A673 (cell line): Measurements from ENCODE around the gene MTG2. TPM values are rescaled to one million over a fixed set of nuclear protein-coding genes. Genes with fewer than 3 reads are reported as not detected.

ENCODE experiments used
- BruUV-seq: library from RNA; stranded (reverse); fragments of 400-500 nt; replicated peaks from 2 replicates; lab custom pipeline; 2021; lab: Mats Ljungman, UMichigan
- CTCF ChIA-PET: fragments of 300-600 bp; sonication (Branson Sonifier 250); formaldehyde crosslinking; loops from one replicate; lab custom pipeline; 2022; ENCODE audit warnings: antibody characterized with exemption; lab: Charles Lee
- POLR2A ChIA-PET: fragments of 300-600 bp; sonication (Branson Sonifier 250); formaldehyde crosslinking; loops from one replicate; lab custom pipeline; 2022; ENCODE audit warnings: antibody characterized with exemption; ENCODE audit not compliant: low non-redundant PET; lab: Charles Lee
- DNase-seq: peaks from one replicate; pipeline ENCODE4 v3.0.0-alpha.2; 2015; ENCODE audit warnings: low spot score
- H3K27ac ChIP-seq: fragments of 200-600 bp; sonication (generic); 2 replicates; pipeline ENCODE4 v1.5.1; 2016; ENCODE audit warnings: mixed run types, low read depth, mild to moderate bottlenecking, mixed read lengths, antibody characterized with exemption, low read length; ENCODE audit not compliant: poor library complexity, severe bottlenecking
- H3K27me3 ChIP-seq: fragments of 200-600 bp; sonication (generic); replicated peaks from 2 replicates; pipeline ENCODE4 v1.6.1; 2017; ENCODE audit warnings: mixed run types, low read depth, mild to moderate bottlenecking, mixed read lengths, antibody characterized with exemption, low read length; ENCODE audit not compliant: insufficient read depth, poor library complexity
- H3K36me3 ChIP-seq: fragments of 200-600 bp; sonication (generic); 2 replicates; pipeline ENCODE4 v1.6.1; 2016; ENCODE audit warnings: mixed run types, mild to moderate bottlenecking, mixed read lengths, antibody characterized with exemption, low read length; ENCODE audit not compliant: insufficient read depth, poor library complexity, severe bottlenecking
- H3K4me1 ChIP-seq: fragments of 200-600 bp; sonication (generic); 2 replicates; pipeline ENCODE4 v1.6.1; 2017; ENCODE audit warnings: mixed run types, mild to moderate bottlenecking, mixed read lengths, antibody characterized with exemption, low read length; ENCODE audit not compliant: insufficient read depth, poor library complexity, severe bottlenecking
- H3K4me3 ChIP-seq: fragments of 200-600 bp; sonication (generic); 2 replicates; pipeline ENCODE4 v1.5.1; 2016; ENCODE audit warnings: low read depth, mixed run types, mild to moderate bottlenecking, mixed read lengths, low read length; ENCODE audit not compliant: poor library complexity, severe bottlenecking
- H3K9me3 ChIP-seq: fragments of 200-600 bp; sonication (generic); 2 replicates; pipeline ENCODE4 v1.6.1; 2016; ENCODE audit warnings: mixed run types, low read depth, mild to moderate bottlenecking, mixed read lengths, antibody characterized with exemption, low read length; ENCODE audit not compliant: poor library complexity, severe bottlenecking
- EZH2 ChIP-seq: fragments of 200-600 bp; sonication (generic); IDR thresholded peaks from 2 replicates; pipeline ENCODE4 v1.6.1; 2017; ENCODE audit warnings: borderline replicate concordance, low read depth, mild to moderate bottlenecking, mixed read lengths, antibody characterized with exemption, low read length; ENCODE audit not compliant: poor library complexity, severe bottlenecking
- intact Hi-C: fragments of 100-400 bp; cut with micrococcal nuclease; formaldehyde crosslinking; loops from one replicate; pipeline ENCODE4 v1.10.0; 2022; ENCODE audit not compliant: unreplicated experiment
- total RNA-seq: library from RNA; stranded (reverse); gene quantifications from 2 replicates; pipeline ENCODE4 v1.2.3, GENCODE V29; 2021
- TF ChIP-seq, protein P1 (sequence below): fragments of 300-800, 200-600 bp; sonication (generic); conservative IDR thresholded peaks from 2 replicates; pipeline ENCODE4 v1.5.1; 2017; ENCODE audit warnings: low read depth, mild to moderate bottlenecking, antibody characterized with exemption, low read length, moderate library complexity, mixed read lengths

The MTG2 gene
- total RNA-seq, 1 experiment from 2014 or later = 40.9 TPM

DNA sequence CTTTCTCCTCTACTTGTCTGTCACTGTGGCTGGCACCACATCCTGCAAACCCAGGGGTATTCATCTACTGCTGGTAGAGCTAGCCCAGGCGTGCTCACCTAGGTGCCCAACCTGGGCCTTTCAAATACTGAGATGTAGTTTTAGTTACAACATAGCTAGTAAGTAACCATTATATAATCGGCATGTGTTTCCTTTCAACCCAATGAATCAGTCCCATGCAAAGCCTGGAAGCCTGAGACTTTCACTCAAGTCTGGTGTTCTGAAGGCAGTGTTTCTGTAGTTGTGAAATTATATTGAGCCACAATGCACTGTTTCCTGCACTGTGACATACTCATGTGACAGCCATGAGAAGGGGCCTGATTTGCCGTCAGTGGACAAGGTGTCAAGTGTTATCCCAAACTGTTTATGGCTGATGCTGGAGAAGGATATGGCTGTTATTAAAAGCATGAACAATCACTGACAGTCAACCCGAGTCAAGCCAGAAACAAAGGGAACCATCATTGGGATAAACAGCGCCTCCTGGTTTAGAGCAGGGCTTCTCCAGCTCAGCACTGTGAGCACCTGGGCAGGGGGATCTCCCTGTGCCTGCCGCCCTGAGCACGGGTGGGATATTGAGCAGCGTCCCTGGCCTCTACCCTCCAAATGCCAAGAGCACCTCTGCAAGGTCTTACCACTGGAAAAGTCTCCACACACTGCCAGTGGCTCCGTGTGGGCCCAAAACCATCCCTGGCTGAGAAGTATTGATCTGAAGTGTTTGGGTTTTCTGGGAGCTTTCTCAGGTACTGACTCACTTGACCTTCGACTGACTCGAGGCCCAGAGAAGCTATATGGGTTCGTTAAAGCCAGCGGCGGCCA, 41.2 kb upstream of the MTG2 start:
- intact Hi-C loops = no loop called here
- POLR2A ChIA-PET = interaction anchor here (0.6 kb wide), 1 partner anchor 20 kb away, joined by 3 read pairs; no protein-coding TSS in a partner anchor

DNA sequence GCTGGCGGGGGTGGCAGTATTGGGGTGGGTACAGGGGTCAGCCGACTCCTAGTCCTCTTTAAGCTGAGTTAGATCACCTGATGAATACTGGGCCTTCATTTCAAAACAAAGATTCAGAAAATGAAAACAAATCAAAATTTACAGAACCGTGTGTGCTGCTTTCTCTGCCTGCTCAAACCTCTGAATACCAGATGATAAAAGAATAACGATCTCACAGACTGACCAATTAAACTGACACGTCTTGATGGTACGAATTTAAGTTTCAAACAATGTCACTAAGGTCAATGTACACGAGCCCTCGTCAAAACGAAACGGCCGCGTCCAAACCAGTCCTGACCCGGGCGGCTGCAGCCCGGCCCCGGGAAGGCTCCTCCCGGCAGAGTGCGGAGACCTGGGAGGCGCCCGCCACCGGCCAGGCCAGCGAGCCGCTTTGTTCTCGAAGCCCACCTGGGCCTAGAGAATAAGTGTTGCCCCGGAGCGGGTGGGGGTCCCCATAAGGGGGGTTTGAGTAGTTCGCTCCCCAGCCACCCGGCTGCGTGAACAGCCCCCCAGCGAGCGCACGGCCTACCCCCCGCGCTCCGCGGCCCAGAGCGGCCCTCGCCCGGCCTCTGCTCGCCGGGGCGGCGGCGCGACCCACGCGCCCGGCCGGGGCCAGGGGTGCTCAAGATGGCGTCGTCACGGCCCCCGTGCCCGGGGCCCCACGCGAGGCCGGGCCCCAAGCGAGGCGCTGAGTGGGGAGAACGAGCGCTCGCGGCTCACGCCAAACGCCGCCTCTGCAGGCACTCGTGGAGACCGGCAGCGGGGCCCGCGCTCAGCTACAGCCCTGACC, 40.4 kb upstream of the MTG2 start:
- intact Hi-C loops = no loop called here
- Histone ChIP-seq H3K27ac (peak overlapping the region; percentile 95), H3K4me3 (peak overlapping the region; percentile 91), H3K27me3 (no peaks in the 10 kb centered on the region), H3K36me3 (peaks cover 40% of the 10 kb centered on the region), H3K9me3 (no peaks in the 10 kb centered on the region), H3K4me1 (peaks cover 4% of the 10 kb centered on the region)
- TF ChIP-seq EZH2 = no peak
- TF ChIP-seq, protein P1, sequence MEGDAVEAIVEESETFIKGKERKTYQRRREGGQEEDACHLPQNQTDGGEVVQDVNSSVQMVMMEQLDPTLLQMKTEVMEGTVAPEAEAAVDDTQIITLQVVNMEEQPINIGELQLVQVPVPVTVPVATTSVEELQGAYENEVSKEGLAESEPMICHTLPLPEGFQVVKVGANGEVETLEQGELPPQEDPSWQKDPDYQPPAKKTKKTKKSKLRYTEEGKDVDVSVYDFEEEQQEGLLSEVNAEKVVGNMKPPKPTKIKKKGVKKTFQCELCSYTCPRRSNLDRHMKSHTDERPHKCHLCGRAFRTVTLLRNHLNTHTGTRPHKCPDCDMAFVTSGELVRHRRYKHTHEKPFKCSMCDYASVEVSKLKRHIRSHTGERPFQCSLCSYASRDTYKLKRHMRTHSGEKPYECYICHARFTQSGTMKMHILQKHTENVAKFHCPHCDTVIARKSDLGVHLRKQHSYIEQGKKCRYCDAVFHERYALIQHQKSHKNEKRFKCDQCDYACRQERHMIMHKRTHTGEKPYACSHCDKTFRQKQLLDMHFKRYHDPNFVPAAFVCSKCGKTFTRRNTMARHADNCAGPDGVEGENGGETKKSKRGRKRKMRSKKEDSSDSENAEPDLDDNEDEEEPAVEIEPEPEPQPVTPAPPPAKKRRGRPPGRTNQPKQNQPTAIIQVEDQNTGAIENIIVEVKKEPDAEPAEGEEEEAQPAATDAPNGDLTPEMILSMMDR = no peak
- DNase-seq = peak; percentile 22
- POLR2A ChIA-PET = no interaction called here
- BruUV-seq = no TSS peak
- CTCF ChIA-PET = no interaction called here

More for the DNA sequence above, 41.2 kb upstream of the MTG2 start:
- no TSS peak for BruUV-seq
- CTCF ChIA-PET = interaction anchor here (0.6 kb wide), 1 partner anchor 131 kb away, joined by 3 read pairs; no protein-coding TSS in a partner anchor
- Histone ChIP-seq H3K9me3 (no peaks in the 10 kb centered on the region), H3K27me3 (no peaks in the 10 kb centered on the region), H3K27ac (peak overlapping the region; percentile 95), H3K36me3 (peaks cover 48% of the 10 kb centered on the region), H3K4me1 (peaks cover 4% of the 10 kb centered on the region), H3K4me3 (peak overlapping the region; percentile 91)
- DNase-seq = peak; percentile 38
- no peak for TF ChIP-seq EZH2
- TF ChIP-seq, protein P1 = peak; percentile 55

DNA sequence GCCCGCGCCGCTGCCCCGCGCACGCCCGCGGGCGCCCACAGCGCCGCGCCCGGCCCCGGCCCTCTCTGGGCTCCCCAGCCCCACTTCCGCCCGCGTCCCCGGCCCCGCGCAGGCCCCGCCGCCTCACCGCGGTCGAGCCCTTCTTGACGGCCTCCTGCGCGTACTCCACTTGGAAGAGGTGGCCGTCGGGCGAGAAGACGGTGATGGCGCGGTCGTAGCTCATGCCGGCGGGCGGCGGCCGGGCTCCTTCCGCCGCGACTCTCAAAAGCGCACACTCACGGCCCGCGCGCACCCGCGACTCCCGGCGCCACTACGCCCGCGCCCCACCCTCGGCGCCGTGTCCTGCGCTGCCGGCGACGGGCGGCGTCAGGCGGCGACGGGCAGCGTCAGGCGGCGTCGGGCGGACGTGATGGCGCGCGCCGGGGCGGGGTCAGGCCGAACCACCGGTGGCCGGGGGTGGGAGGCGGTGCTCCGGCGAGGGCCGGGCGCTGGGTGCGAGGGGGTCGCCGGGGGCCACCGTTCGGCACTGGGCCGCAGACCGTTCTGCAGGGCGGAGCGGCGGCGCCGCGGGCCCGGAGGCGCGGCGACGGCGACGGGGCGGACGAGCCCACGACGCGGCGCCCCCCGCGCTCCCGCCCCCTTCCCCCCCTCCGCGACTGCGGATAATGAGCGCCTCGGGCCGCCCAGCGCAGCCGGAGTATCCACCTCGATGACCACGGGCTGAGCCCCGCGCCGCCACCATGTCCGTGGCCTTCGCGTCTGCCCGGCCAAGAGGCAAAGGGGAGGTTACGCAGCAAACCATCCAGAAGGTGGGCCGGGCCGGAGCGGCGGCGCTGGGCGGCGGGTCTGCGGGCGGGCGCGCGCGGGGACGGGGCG, 39.5 kb upstream of the MTG2 start, which contains the start of the genes PSMA7 and SS18L1:
TSS of gene PSMA7 (minus strand) at position 314 of the 876 bp plus-strand sequence. CDS start at position 223, 91 bp downstream.
TSS of gene SS18L1 (plus strand) at position 689 of the 876 bp plus-strand sequence. CDS start at position 741, 52 bp downstream.
- POLR2A ChIA-PET = no interaction called here

More for the DNA sequence above, 39.5 kb upstream of the MTG2 start, which contains the start of the genes PSMA7 and SS18L1:
- intact Hi-C loops = no loop called here
- Histone ChIP-seq H3K27ac (peak within 1 kb of the TSS; percentile 95), H3K4me3 (peak within 1 kb of the TSS; percentile 91), H3K4me1 (peaks cover 4% of the 10 kb centered on the region), H3K9me3 (no peaks in the 10 kb centered on the region), H3K27me3 (no peaks in the 10 kb centered on the region), H3K36me3 (peaks cover 31% of the 10 kb centered on the region)
- peak; percentile 95 for DNase-seq
- TF ChIP-seq, protein P1 = no peak
- no peak for TF ChIP-seq EZH2
- CTCF ChIA-PET = no interaction called here
- BruUV-seq = no TSS peak
